GM12878 (cell line): ENCODE data around the gene L1CAM. TPM values are rescaled to one million over a fixed set of nuclear protein-coding genes. Genes with fewer than 3 reads are reported as not detected.

ENCODE experiments used
- LARP7 ChIP-seq: fragments of 450-650 bp; IDR thresholded peaks from 2 replicates; pipeline ENCODE4 v1.6.1; 2017; ENCODE audit warnings: mild to moderate bottlenecking
- NFIC ChIP-seq: IDR thresholded peaks from 2 replicates; pipeline ENCODE4 v1.6.1; 2012; ENCODE audit warnings: low read depth, mild to moderate bottlenecking, inconsistent platforms, low read length, moderate library complexity
- POU2F2 ChIP-seq: IDR thresholded peaks from 3 replicates; pipeline ENCODE4 v1.6.1; 2011; ENCODE audit warnings: low read depth, mild to moderate bottlenecking, low read length, borderline replicate concordance
- RUNX3 ChIP-seq: IDR thresholded peaks from 2 replicates; pipeline ENCODE4 v1.6.1; 2012; ENCODE audit warnings: low read length, inconsistent platforms
- SPI1 ChIP-seq: IDR thresholded peaks from 2 replicates; pipeline ENCODE4 v1.6.1; 2011; ENCODE audit warnings: low read depth, mild to moderate bottlenecking, low read length, moderate library complexity, borderline replicate concordance; ENCODE audit not compliant: insufficient read depth
- TCF3 ChIP-seq: IDR thresholded peaks from 2 replicates; pipeline ENCODE4 v1.6.1; 2012; ENCODE audit warnings: low read depth, mild to moderate bottlenecking, low read length, borderline replicate concordance; ENCODE audit not compliant: insufficient read depth
- ZNF384 ChIP-seq: IDR thresholded peaks from 2 replicates; pipeline ENCODE4 v1.6.1; 2012; ENCODE audit warnings: low read depth, mild to moderate bottlenecking, low read length, improper control_type of control experiment, borderline replicate concordance
- ZNF622 ChIP-seq: fragments of 450-650 bp; IDR thresholded peaks from 2 replicates; pipeline ENCODE4 v1.6.1; 2017; ENCODE audit warnings: mild to moderate bottlenecking, inconsistent platforms
- ZSCAN29 ChIP-seq: fragments of 450-650 bp; IDR thresholded peaks from 2 replicates; pipeline ENCODE4 v1.6.1; 2017; ENCODE audit warnings: mild to moderate bottlenecking, moderate library complexity
- polyA plus RNA-seq, 11 experiments: library from polyadenylated mRNA; depleted of rRNA in 4 of 11; unstranded in 6 of 11; stranded (reverse) in 5 of 11; fragments of >200 nt; fragmentation: Nextera tagmentation in 4 of 11; fragmentation: Illumina TruSeq in 1 of 11; extraction: Ambion mirVana in 4 of 11; extraction: Trizol in 1 of 11; gene quantifications; 1 replicate in 1 of 11; 2 replicates in 10 of 11; pipeline versions ENCODE4 v1.2.1 to v1.2.3, GENCODE V29; 2011 to 2016; ENCODE audit warnings: inconsistent platforms in 2 of 11, missing spikeins in 2 of 11, low read depth in 1 of 11
- total RNA-seq, 4 experiments: library from RNA; depleted of rRNA in 3 of 4; stranded (reverse); fragments of >200 nt in 3 of 4; fragmentation: Illumina TruSeq in 1 of 4; extraction: Trizol in 1 of 4; gene quantifications; 2 replicates each; pipeline versions ENCODE4 v1.2.1 to v1.2.3, GENCODE V29; 2013 to 2021
- TF ChIP-seq, protein P1 (sequence below): fragments of 450-650 bp; IDR thresholded peaks from 2 replicates; pipeline ENCODE4 v1.6.1; 2017; ENCODE audit warnings: mild to moderate bottlenecking, moderate library complexity
- TF ChIP-seq, protein P2 (sequence below): fragments of 450-650 bp; IDR thresholded peaks from 2 replicates; pipeline ENCODE4 v1.6.1; 2016; ENCODE audit warnings: mild to moderate bottlenecking
- TF ChIP-seq, protein P3 (sequence below): fragments of 450-650 bp; conservative IDR thresholded peaks from 2 replicates; pipeline ENCODE4 v1.6.1; 2017; ENCODE audit warnings: mild to moderate bottlenecking, moderate library complexity
- TF ChIP-seq, protein P4 (sequence below): fragments of 450-650 bp; IDR thresholded peaks from 2 replicates; pipeline ENCODE4 v1.6.1; 2017; ENCODE audit warnings: mild to moderate bottlenecking
- TF ChIP-seq, protein P5 (sequence below): IDR thresholded peaks from 2 replicates; pipeline ENCODE4 v1.6.1; 2012; ENCODE audit warnings: low read depth, low read length, improper control_type of control experiment
- TF ChIP-seq, protein P6 (sequence below): fragments of 450-650 bp; IDR thresholded peaks from 2 replicates; pipeline ENCODE4 v1.6.1; 2017; ENCODE audit warnings: mild to moderate bottlenecking, low read depth, inconsistent platforms; ENCODE audit not compliant: poor library complexity, severe bottlenecking

Gene L1CAM
- total and polyA plus RNA-seq, 10 of the 15 experiments (the other 5 are each of a cell fraction or from before 2014, with no cell fraction given) = 0.01 to 0.64 (median 0.09) TPM; not detected in 5

DNA sequence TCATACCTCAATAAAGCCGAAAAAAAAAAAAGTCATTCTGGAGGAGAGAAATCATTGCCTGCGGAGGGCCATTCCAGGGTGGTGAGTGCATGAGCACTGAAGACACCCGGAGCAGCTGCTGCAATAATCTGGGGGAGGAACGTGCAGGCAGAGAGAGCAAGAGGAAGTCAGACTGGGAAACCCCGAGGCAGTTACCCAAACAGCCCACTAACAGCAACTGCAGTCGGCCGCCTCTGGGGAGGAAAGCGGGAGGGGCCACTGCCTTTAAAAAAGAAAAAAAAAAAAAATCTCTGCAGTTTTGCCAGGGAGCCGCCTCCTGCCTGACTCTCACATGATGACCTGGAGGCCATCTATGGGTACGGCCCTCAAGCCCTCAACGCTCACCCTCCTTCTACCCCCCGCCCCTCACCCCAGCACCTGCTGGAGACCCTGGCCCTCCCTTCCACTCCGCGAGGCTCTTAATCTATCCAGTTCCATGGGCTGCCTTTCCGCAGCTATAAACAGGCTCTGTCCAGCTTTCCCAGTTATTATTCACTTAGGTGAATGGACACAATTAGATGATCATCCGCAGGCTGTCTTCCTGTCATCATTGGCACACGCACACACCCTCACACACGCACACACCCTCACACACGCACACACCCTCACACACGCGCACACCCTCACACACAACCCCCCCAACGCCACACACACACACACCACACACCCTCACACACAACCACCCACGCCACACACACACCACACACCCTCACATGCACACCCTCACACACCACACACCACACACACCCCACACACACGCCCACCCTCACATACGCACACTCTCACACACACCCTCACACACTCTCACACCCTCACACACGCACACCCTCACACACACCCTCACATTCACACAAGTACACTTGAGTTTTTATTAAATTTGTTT, 15.1 kb upstream of the L1CAM start (continued):
- TF ChIP-seq TCF3 (peak; percentile 50; the same call in 1 of the 2 replicates), ZSCAN29 (no peak), LARP7 (no peak), RUNX3 (peak; percentile 5; the same call in 1 of the 2 replicates), SPI1 (peak; percentile 76; the same call in 1 of the 2 replicates), POU2F2 (peak; percentile 36; the same call in 1 of the 3 replicates), ZNF622 (no peak), NFIC (no peak), ZNF384 (peak; percentile 93)
- TF ChIP-seq, protein P1, sequence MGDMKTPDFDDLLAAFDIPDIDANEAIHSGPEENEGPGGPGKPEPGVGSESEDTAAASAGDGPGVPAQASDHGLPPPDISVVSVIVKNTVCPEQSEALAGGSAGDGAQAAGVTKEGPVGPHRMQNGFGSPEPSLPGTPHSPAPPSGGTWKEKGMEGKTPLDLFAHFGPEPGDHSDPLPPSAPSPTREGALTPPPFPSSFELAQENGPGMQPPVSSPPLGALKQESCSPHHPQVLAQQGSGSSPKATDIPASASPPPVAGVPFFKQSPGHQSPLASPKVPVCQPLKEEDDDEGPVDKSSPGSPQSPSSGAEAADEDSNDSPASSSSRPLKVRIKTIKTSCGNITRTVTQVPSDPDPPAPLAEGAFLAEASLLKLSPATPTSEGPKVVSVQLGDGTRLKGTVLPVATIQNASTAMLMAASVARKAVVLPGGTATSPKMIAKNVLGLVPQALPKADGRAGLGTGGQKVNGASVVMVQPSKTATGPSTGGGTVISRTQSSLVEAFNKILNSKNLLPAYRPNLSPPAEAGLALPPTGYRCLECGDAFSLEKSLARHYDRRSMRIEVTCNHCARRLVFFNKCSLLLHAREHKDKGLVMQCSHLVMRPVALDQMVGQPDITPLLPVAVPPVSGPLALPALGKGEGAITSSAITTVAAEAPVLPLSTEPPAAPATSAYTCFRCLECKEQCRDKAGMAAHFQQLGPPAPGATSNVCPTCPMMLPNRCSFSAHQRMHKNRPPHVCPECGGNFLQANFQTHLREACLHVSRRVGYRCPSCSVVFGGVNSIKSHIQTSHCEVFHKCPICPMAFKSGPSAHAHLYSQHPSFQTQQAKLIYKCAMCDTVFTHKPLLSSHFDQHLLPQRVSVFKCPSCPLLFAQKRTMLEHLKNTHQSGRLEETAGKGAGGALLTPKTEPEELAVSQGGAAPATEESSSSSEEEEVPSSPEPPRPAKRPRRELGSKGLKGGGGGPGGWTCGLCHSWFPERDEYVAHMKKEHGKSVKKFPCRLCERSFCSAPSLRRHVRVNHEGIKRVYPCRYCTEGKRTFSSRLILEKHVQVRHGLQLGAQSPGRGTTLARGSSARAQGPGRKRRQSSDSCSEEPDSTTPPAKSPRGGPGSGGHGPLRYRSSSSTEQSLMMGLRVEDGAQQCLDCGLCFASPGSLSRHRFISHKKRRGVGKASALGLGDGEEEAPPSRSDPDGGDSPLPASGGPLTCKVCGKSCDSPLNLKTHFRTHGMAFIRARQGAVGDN = 0 out of 2 replicates have a peak, but pooled peaks have one; percentile 30
- TF ChIP-seq, protein P2, sequence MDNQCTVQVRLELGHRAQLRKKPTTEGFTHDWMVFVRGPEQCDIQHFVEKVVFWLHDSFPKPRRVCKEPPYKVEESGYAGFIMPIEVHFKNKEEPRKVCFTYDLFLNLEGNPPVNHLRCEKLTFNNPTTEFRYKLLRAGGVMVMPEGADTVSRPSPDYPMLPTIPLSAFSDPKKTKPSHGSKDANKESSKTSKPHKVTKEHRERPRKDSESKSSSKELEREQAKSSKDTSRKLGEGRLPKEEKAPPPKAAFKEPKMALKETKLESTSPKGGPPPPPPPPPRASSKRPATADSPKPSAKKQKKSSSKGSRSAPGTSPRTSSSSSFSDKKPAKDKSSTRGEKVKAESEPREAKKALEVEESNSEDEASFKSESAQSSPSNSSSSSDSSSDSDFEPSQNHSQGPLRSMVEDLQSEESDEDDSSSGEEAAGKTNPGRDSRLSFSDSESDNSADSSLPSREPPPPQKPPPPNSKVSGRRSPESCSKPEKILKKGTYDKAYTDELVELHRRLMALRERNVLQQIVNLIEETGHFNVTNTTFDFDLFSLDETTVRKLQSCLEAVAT = peak; percentile 75
- TF ChIP-seq, protein P3, sequence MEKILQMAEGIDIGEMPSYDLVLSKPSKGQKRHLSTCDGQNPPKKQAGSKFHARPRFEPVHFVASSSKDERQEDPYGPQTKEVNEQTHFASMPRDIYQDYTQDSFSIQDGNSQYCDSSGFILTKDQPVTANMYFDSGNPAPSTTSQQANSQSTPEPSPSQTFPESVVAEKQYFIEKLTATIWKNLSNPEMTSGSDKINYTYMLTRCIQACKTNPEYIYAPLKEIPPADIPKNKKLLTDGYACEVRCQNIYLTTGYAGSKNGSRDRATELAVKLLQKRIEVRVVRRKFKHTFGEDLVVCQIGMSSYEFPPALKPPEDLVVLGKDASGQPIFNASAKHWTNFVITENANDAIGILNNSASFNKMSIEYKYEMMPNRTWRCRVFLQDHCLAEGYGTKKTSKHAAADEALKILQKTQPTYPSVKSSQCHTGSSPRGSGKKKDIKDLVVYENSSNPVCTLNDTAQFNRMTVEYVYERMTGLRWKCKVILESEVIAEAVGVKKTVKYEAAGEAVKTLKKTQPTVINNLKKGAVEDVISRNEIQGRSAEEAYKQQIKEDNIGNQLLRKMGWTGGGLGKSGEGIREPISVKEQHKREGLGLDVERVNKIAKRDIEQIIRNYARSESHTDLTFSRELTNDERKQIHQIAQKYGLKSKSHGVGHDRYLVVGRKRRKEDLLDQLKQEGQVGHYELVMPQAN = no peak
- TF ChIP-seq, protein P4, sequence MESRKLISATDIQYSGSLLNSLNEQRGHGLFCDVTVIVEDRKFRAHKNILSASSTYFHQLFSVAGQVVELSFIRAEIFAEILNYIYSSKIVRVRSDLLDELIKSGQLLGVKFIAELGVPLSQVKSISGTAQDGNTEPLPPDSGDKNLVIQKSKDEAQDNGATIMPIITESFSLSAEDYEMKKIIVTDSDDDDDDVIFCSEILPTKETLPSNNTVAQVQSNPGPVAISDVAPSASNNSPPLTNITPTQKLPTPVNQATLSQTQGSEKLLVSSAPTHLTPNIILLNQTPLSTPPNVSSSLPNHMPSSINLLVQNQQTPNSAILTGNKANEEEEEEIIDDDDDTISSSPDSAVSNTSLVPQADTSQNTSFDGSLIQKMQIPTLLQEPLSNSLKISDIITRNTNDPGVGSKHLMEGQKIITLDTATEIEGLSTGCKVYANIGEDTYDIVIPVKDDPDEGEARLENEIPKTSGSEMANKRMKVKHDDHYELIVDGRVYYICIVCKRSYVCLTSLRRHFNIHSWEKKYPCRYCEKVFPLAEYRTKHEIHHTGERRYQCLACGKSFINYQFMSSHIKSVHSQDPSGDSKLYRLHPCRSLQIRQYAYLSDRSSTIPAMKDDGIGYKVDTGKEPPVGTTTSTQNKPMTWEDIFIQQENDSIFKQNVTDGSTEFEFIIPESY = 0 out of 2 replicates have a peak, but pooled peaks have one; percentile 19
- TF ChIP-seq, protein P5, sequence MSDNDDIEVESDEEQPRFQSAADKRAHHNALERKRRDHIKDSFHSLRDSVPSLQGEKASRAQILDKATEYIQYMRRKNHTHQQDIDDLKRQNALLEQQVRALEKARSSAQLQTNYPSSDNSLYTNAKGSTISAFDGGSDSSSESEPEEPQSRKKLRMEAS = 0 out of 2 replicates have a peak, but pooled peaks have one; percentile 46
- TF ChIP-seq, protein P6, sequence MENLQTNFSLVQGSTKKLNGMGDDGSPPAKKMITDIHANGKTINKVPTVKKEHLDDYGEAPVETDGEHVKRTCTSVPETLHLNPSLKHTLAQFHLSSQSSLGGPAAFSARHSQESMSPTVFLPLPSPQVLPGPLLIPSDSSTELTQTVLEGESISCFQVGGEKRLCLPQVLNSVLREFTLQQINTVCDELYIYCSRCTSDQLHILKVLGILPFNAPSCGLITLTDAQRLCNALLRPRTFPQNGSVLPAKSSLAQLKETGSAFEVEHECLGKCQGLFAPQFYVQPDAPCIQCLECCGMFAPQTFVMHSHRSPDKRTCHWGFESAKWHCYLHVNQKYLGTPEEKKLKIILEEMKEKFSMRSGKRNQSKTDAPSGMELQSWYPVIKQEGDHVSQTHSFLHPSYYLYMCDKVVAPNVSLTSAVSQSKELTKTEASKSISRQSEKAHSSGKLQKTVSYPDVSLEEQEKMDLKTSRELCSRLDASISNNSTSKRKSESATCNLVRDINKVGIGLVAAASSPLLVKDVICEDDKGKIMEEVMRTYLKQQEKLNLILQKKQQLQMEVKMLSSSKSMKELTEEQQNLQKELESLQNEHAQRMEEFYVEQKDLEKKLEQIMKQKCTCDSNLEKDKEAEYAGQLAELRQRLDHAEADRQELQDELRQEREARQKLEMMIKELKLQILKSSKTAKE = peak; percentile 39
